Skeletal muscle cell (primary cell): ENCODE data around the gene ZNF775.

ENCODE experiments used
- DNase-seq: peaks from one replicate; pipeline ENCODE4 v3.0.0-alpha.2; 2010; ENCODE audit warnings: low read depth
- H3K4me3 ChIP-seq: 2 replicates; pipeline ENCODE4 v1.5.1; 2011; ENCODE audit warnings: low read depth, mild to moderate bottlenecking, control low read depth, low read length, moderate library complexity

ZNF775 gene

GRCh38 chr7:150365673-150366398 is 13.3 kb upstream of the ZNF775 start:
- no peak overlapping the region for H3K4me3 ChIP-seq
- DNase-seq: no peak

- no peak for DNase-seq
- H3K4me3 ChIP-seq: peak overlapping the region; percentile 78
Measured at GRCh38 chr7:150367677-150368095, 11.4 kb upstream of the ZNF775 start.

- H3K4me3 ChIP-seq: peak within 1 kb of the TSS; percentile 78
- peak; percentile 52 for DNase-seq
Measured at GRCh38 chr7:150368096-150368883, 10.8 kb upstream of the ZNF775 start, which contains the start of gene REPIN1. TSS of gene REPIN1 (plus strand) at chr7:150368822. CDS start at chr7:150369712, 890 bp downstream.

- DNase-seq: no peak
- H3K4me3 ChIP-seq: peak overlapping the region; percentile 78
Measured at GRCh38 chr7:150368884-150369747, 10.0 kb upstream of the ZNF775 start.

GRCh38 chr7:150369748-150370501 is 9.2 kb upstream of the ZNF775 start:
- peak overlapping the region; percentile 78 for H3K4me3 ChIP-seq
- DNase-seq: no peak

- peak overlapping the region; percentile 78 for H3K4me3 ChIP-seq
- DNase-seq: no peak
Measured at GRCh38 chr7:150370612-150371071, 8.5 kb upstream of the ZNF775 start.

GRCh38 chr7:150371131-150371995 is 7.8 kb upstream of the ZNF775 start:
- no peak overlapping the region for H3K4me3 ChIP-seq
- DNase-seq: no peak

GRCh38 chr7:150371996-150372270 is 7.2 kb upstream of the ZNF775 start:
- no peak for DNase-seq
- H3K4me3 ChIP-seq: no peak overlapping the region

- no peak overlapping the region for H3K4me3 ChIP-seq
- DNase-seq: no peak
Measured at GRCh38 chr7:150372271-150373048, 6.7 kb upstream of the ZNF775 start.

- no peak for DNase-seq
- no peak overlapping the region for H3K4me3 ChIP-seq
Measured at GRCh38 chr7:150373049-150373801, 5.9 kb upstream of the ZNF775 start.

- no peak overlapping the region for H3K4me3 ChIP-seq
- no peak for DNase-seq
Measured at GRCh38 chr7:150374026-150374425, 5.1 kb upstream of the ZNF775 start.

- H3K4me3 ChIP-seq: no peak overlapping the region
- DNase-seq: no peak
Measured at GRCh38 chr7:150374472-150374871, 4.7 kb upstream of the ZNF775 start.

- H3K4me3 ChIP-seq: no peak overlapping the region
- DNase-seq: no peak
Measured at GRCh38 chr7:150375662-150376521, 3.2 kb upstream of the ZNF775 start.

GRCh38 chr7:150376560-150376959 is 2.6 kb upstream of the ZNF775 start:
- DNase-seq: no peak
- H3K4me3 ChIP-seq: no peak overlapping the region

GRCh38 chr7:150377196-150377595 is 1.9 kb upstream of the ZNF775 start:
- DNase-seq: no peak
- H3K4me3 ChIP-seq: no peak overlapping the region

- no peak overlapping the region for H3K4me3 ChIP-seq
- no peak for DNase-seq
Measured at GRCh38 chr7:150377635-150378034, 1.5 kb upstream of the ZNF775 start.
